ENCODE data around the gene KCNJ6. TPM values are rescaled to one million over a fixed set of nuclear protein-coding genes. Genes with fewer than 3 reads are reported as not detected.

Gene KCNJ6
- total RNA-seq, 2 donors from 2014 or later = not detected

- Mint-ChIP-seq H3K27ac (no peak overlapping the region), H3K27me3 (ENCODE audit: low read depth) (peaks cover 55% of the 10 kb centered on the region), H3K4me1 (ENCODE audit: low read depth) (peaks cover 19% of the 10 kb centered on the region), H3K4me3 (no peak overlapping the region), H3K36me3 (ENCODE audit: insufficient read depth in 2 of 2) (no peaks in the 10 kb centered on the region), H3K9me3 (no peaks in the 10 kb centered on the region)
- ATAC-seq (replicated peaks in 1 of 2) = no peak
- no peak for DNase-seq
These were observed 280.0 kb downstream of the KCNJ6 start for GRCh38 chr21:37636152-37636860.

- no peaks in the 10 kb centered on the region for H3K9me3 Mint-ChIP-seq
- H3K4me3 Mint-ChIP-seq = peak overlapping the region; percentile 12 to 36
- H3K4me1 Mint-ChIP-seq (ENCODE audit: low read depth) = peaks cover 9% of the 10 kb centered on the region
- no peaks in the 10 kb centered on the region for H3K36me3 Mint-ChIP-seq (ENCODE audit: insufficient read depth in 2 of 2)
- H3K27me3 Mint-ChIP-seq (ENCODE audit: low read depth) = peaks cover 53% of the 10 kb centered on the region
- no peak overlapping the region for H3K27ac Mint-ChIP-seq
- no peak for ATAC-seq (replicated peaks in 1 of 2)
- peak; percentile 2 to 3 for DNase-seq
These were observed 284.7 kb downstream of the KCNJ6 start for GRCh38 chr21:37631319-37632117.

- ATAC-seq (replicated peaks in 1 of 2) (no peak), DNase-seq (no peak)
- Mint-ChIP-seq H3K4me1 (ENCODE audit: low read depth) (peaks cover 9% of the 10 kb centered on the region), H3K27ac (no peak overlapping the region), H3K4me3 (no peak overlapping the region), H3K27me3 (ENCODE audit: low read depth) (peaks cover 48% of the 10 kb centered on the region), H3K9me3 (no peaks in the 10 kb centered on the region), H3K36me3 (ENCODE audit: insufficient read depth in 2 of 2) (no peaks in the 10 kb centered on the region)
These were observed 285.4 kb downstream of the KCNJ6 start for GRCh38 chr21:37630872-37631271.

GRCh38 chr21:37628362-37628761 is 287.9 kb downstream of the KCNJ6 start:
- no peak overlapping the region for H3K27ac Mint-ChIP-seq
- H3K4me1 Mint-ChIP-seq (ENCODE audit: low read depth) = peaks cover 9% of the 10 kb centered on the region
- H3K27me3 Mint-ChIP-seq (ENCODE audit: low read depth) = peaks cover 37% of the 10 kb centered on the region
- DNase-seq = no peak
- no peak overlapping the region for H3K4me3 Mint-ChIP-seq
- no peaks in the 10 kb centered on the region for H3K9me3 Mint-ChIP-seq
- ATAC-seq (replicated peaks in 1 of 2) = no peak
- H3K36me3 Mint-ChIP-seq (ENCODE audit: insufficient read depth in 2 of 2) = no peaks in the 10 kb centered on the region

- Mint-ChIP-seq H3K9me3 (no peaks in the 10 kb centered on the region), H3K27me3 (ENCODE audit: low read depth) (peaks cover 37% of the 10 kb centered on the region), H3K4me3 (no peak overlapping the region), H3K36me3 (ENCODE audit: insufficient read depth in 2 of 2) (no peaks in the 10 kb centered on the region), H3K27ac (no peak overlapping the region), H3K4me1 (ENCODE audit: low read depth) (peaks cover 9% of the 10 kb centered on the region)
- DNase-seq = no peak
- no peak for ATAC-seq (replicated peaks in 1 of 2)
These were observed 288.7 kb downstream of the KCNJ6 start for GRCh38 chr21:37627561-37627960.

GRCh38 chr21:37627074-37627473 is 289.2 kb downstream of the KCNJ6 start:
- DNase-seq (no peak), ATAC-seq (replicated peaks in 1 of 2) (no peak)
- no peak overlapping the region for H3K27ac Mint-ChIP-seq
- H3K36me3 Mint-ChIP-seq (ENCODE audit: insufficient read depth in 2 of 2) = no peaks in the 10 kb centered on the region
- H3K4me1 Mint-ChIP-seq (ENCODE audit: low read depth) = peaks cover 8% of the 10 kb centered on the region
- H3K4me3 Mint-ChIP-seq = no peak overlapping the region
- H3K9me3 Mint-ChIP-seq = no peaks in the 10 kb centered on the region
- H3K27me3 Mint-ChIP-seq (ENCODE audit: low read depth) = peaks cover 32% of the 10 kb centered on the region

GRCh38 chr21:37626320-37626719 is 289.9 kb downstream of the KCNJ6 start:
- no peak for DNase-seq
- Mint-ChIP-seq H3K27me3 (ENCODE audit: low read depth) (peaks cover 30% of the 10 kb centered on the region), H3K9me3 (no peaks in the 10 kb centered on the region), H3K36me3 (ENCODE audit: insufficient read depth in 2 of 2) (no peaks in the 10 kb centered on the region), H3K27ac (no peak overlapping the region), H3K4me1 (ENCODE audit: low read depth) (peaks cover under 1% of the 10 kb centered on the region), H3K4me3 (no peak overlapping the region)
- no peak for ATAC-seq (replicated peaks in 1 of 2)

- Mint-ChIP-seq H3K27ac (no peak overlapping the region), H3K4me3 (no peak overlapping the region), H3K9me3 (no peaks in the 10 kb centered on the region), H3K27me3 (ENCODE audit: low read depth) (peaks cover 38% of the 10 kb centered on the region), H3K4me1 (ENCODE audit: low read depth) (no peaks in the 10 kb centered on the region), H3K36me3 (ENCODE audit: insufficient read depth in 2 of 2) (no peaks in the 10 kb centered on the region)
- ATAC-seq (replicated peaks in 1 of 2) = no peak
- DNase-seq = no peak
These were observed 292.6 kb downstream of the KCNJ6 start for GRCh38 chr21:37623689-37624088.

GRCh38 chr21:37623183-37623582 is 293.1 kb downstream of the KCNJ6 start:
- Mint-ChIP-seq H3K36me3 (ENCODE audit: insufficient read depth in 2 of 2) (no peaks in the 10 kb centered on the region), H3K27me3 (ENCODE audit: low read depth) (peaks cover 38% of the 10 kb centered on the region), H3K27ac (no peak overlapping the region), H3K4me1 (ENCODE audit: low read depth) (no peaks in the 10 kb centered on the region), H3K4me3 (no peak overlapping the region), H3K9me3 (no peaks in the 10 kb centered on the region)
- no peak for ATAC-seq (replicated peaks in 1 of 2)
- DNase-seq = no peak

- Mint-ChIP-seq H3K27me3 (ENCODE audit: low read depth) (peaks cover 34% of the 10 kb centered on the region), H3K4me1 (ENCODE audit: low read depth) (no peaks in the 10 kb centered on the region), H3K9me3 (no peaks in the 10 kb centered on the region), H3K27ac (no peak overlapping the region), H3K36me3 (ENCODE audit: insufficient read depth in 2 of 2) (no peaks in the 10 kb centered on the region), H3K4me3 (no peak overlapping the region)
- DNase-seq (no peak), ATAC-seq (replicated peaks in 1 of 2) (no peak)
These were observed 293.5 kb downstream of the KCNJ6 start for GRCh38 chr21:37622755-37623154.

GRCh38 chr21:37620401-37620800 is 295.9 kb downstream of the KCNJ6 start:
- H3K4me3 Mint-ChIP-seq = no peak overlapping the region
- H3K9me3 Mint-ChIP-seq = no peaks in the 10 kb centered on the region
- ATAC-seq (replicated peaks in 1 of 2) (no peak), DNase-seq (no peak)
- H3K27ac Mint-ChIP-seq = no peak overlapping the region
- H3K36me3 Mint-ChIP-seq (ENCODE audit: insufficient read depth in 2 of 2) = no peaks in the 10 kb centered on the region
- H3K27me3 Mint-ChIP-seq (ENCODE audit: low read depth) = peaks cover 25% of the 10 kb centered on the region
- no peaks in the 10 kb centered on the region for H3K4me1 Mint-ChIP-seq (ENCODE audit: low read depth)

- Mint-ChIP-seq H3K27me3 (ENCODE audit: low read depth) (peaks cover 25% of the 10 kb centered on the region), H3K27ac (no peak overlapping the region), H3K4me3 (no peak overlapping the region), H3K4me1 (ENCODE audit: low read depth) (no peaks in the 10 kb centered on the region), H3K9me3 (peaks cover 0 to 1% of the 10 kb centered on the region in 2 donors), H3K36me3 (ENCODE audit: insufficient read depth in 2 of 2) (no peaks in the 10 kb centered on the region)
- no peak for ATAC-seq (replicated peaks in 1 of 2)
- DNase-seq = no peak
These were observed 296.7 kb downstream of the KCNJ6 start for GRCh38 chr21:37619464-37619974.

- Mint-ChIP-seq H3K4me1 (ENCODE audit: low read depth) (no peaks in the 10 kb centered on the region), H3K36me3 (ENCODE audit: insufficient read depth in 2 of 2) (no peaks in the 10 kb centered on the region), H3K27me3 (ENCODE audit: low read depth) (peaks cover 25% of the 10 kb centered on the region), H3K27ac (no peak overlapping the region), H3K4me3 (no peak overlapping the region), H3K9me3 (peaks cover 2 to 6% of the 10 kb centered on the region in 2 donors)
- DNase-seq = no peak
- ATAC-seq (replicated peaks in 1 of 2) = no peak
These were observed 298.2 kb downstream of the KCNJ6 start for GRCh38 chr21:37618081-37618480.

All from activated T-cell treated with anti-CD3 and anti-CD28 coated beads, Interleukin-2, amount 50 U/mL, for 72 hours (primary cell).